SK-N-SH (cell line): ENCODE data around the gene OLFML1. TPM values are rescaled to one million over a fixed set of nuclear protein-coding genes. Genes with fewer than 3 reads are reported as not detected.

ENCODE experiments used
- CTCF ChIA-PET: fragments of 300-600, 350-600 bp; formaldehyde crosslinking; extraction: SDS; loops from one replicate; lab custom pipeline; 2021; lab: Yijun Ruan, JAX
- POLR2A ChIA-PET: fragments of 350-600 bp; sonication (Branson Sonifier 250); formaldehyde crosslinking; extraction: SDS; loops from one replicate; lab custom pipeline; 2020; ENCODE audit warnings: antibody characterized with exemption, inconsistent platforms; lab: Yijun Ruan, JAX
- DNase-seq: peaks from one replicate; pipeline ENCODE4 v3.0.0; 2012
- H2AFZ ChIP-seq: fragments of 200-600 bp; sonication (generic); 2 replicates; pipeline ENCODE4 v1.8.1; 2016; ENCODE audit warnings: antibody characterized with exemption, mild to moderate bottlenecking, low read depth
- H3F3A ChIP-seq: fragments of 200-600 bp; sonication (generic); replicated peaks from 2 replicates; pipeline ENCODE3; 2016; ENCODE audit warnings: antibody characterized with exemption, mild to moderate bottlenecking; ENCODE audit not compliant: insufficient read depth
- H3K27ac ChIP-seq, 2 experiments: fragments of 200-500 bp in 1 of 2; fragments of 200-600 bp in 1 of 2; sonication (Bioruptor generic) in 1 of 2; sonication (generic), shearing (Covaris generic) in 1 of 2; 2 replicates each; pipeline versions ENCODE4 v1.5.1 to v1.6.1; 2014 to 2016; ENCODE audit warnings: low read depth in 2 of 2, inconsistent platforms in 1 of 2, low read length in 1 of 2, mild to moderate bottlenecking in 1 of 2, mixed read lengths in 1 of 2
- H3K27me3 ChIP-seq: fragments of 200-600 bp; sonication (generic), shearing (Covaris generic); 2 replicates; pipeline ENCODE4 v1.6.1; 2016; ENCODE audit warnings: mixed run types; ENCODE audit not compliant: insufficient read depth
- H3K36me3 ChIP-seq, 2 experiments: fragments of 200-500 bp in 1 of 2; fragments of 200-600 bp in 1 of 2; sonication (Bioruptor generic) in 1 of 2; sonication (generic) in 1 of 2; replicated peaks in 1 of 2; 2 replicates each; pipeline versions ENCODE3 to v1.5.1; 2014 to 2016; ENCODE audit warnings: low read length in 1 of 2, mild to moderate bottlenecking in 1 of 2; ENCODE audit not compliant: insufficient read depth in 2 of 2, control insufficient read depth in 1 of 2
- H3K4me1 ChIP-seq, 2 experiments: fragments of 200-500 bp in 1 of 2; fragments of 200-600 bp in 1 of 2; sonication (Bioruptor generic) in 1 of 2; sonication (generic), shearing (Covaris generic) in 1 of 2; 2 replicates each; pipeline versions ENCODE4 v1.5.1 to v1.6.1; 2014 to 2016; ENCODE audit warnings: low read depth in 1 of 2, low read length in 1 of 2, mixed run types in 1 of 2; ENCODE audit not compliant: insufficient read depth in 2 of 2, control insufficient read depth in 1 of 2
- H3K4me2 ChIP-seq: fragments of 200-600 bp; sonication (generic), shearing (Covaris generic); 2 replicates; pipeline ENCODE4 v1.6.1; 2017; ENCODE audit warnings: mixed run types
- H3K4me3 ChIP-seq, 2 experiments: fragments of 200-500 bp in 1 of 2; fragments of 200-600 bp in 1 of 2; sonication (Bioruptor generic) in 1 of 2; sonication (generic), shearing (Covaris generic) in 1 of 2; 2 replicates each; pipeline versions ENCODE4 v1.5.1 to v1.8.1; 2014 to 2016; ENCODE audit warnings: low read depth in 2 of 2, inconsistent platforms in 1 of 2, low read length in 1 of 2, mild to moderate bottlenecking in 1 of 2, mixed read lengths in 1 of 2, moderate library complexity in 1 of 2
- H3K79me2 ChIP-seq: fragments of 200-600 bp; sonication (generic); 2 replicates; pipeline ENCODE4 v1.8.1; 2017; ENCODE audit warnings: mild to moderate bottlenecking; ENCODE audit not compliant: insufficient read depth
- H3K9ac ChIP-seq: fragments of 200-600 bp; sonication (generic); 2 replicates; pipeline ENCODE4 v1.6.1; 2017; ENCODE audit warnings: mixed run types
- H3K9me2 ChIP-seq: fragments of 200-600 bp; sonication (generic); 2 replicates; pipeline ENCODE4 v1.6.1; 2017; ENCODE audit warnings: mixed run types
- H3K9me3 ChIP-seq: fragments of 200-600 bp; sonication (generic); 2 replicates; pipeline ENCODE4 v1.6.1; 2017; ENCODE audit warnings: mixed run types, mild to moderate bottlenecking, moderate library complexity
- H4K20me1 ChIP-seq: fragments of 200-600 bp; sonication (generic); 2 replicates; pipeline ENCODE4 v1.6.1; 2017; ENCODE audit warnings: mild to moderate bottlenecking, mixed run types; ENCODE audit not compliant: insufficient read depth
- ELF1 ChIP-seq: IDR thresholded peaks from 2 replicates; pipeline ENCODE4 v1.4.0; 2012
- EP300 ChIP-seq, 2 experiments: IDR thresholded peaks; 2 replicates each; pipeline versions ENCODE4 v1.4.0 to v1.6.1; 2012; ENCODE audit warnings: borderline replicate concordance in 1 of 2, low read depth in 1 of 2, low read length in 1 of 2
- EZH2phosphoT487 ChIP-seq: fragments of 200-600 bp; sonication (generic); IDR thresholded peaks from 2 replicates; pipeline ENCODE4 v1.6.1; 2017; ENCODE audit warnings: low read depth, mixed run types, mild to moderate bottlenecking, antibody characterized with exemption, moderate library complexity, borderline replicate concordance
- FOXJ3 ChIP-seq: sonication (generic); formaldehyde crosslinking; IDR thresholded peaks from 2 replicates; pipeline ENCODE4 v1.5.1; 2020; ENCODE audit warnings: mild to moderate bottlenecking, missing genetic modification reagents
- GABPA ChIP-seq: IDR thresholded peaks from 2 replicates; pipeline ENCODE4 v1.4.0; 2012; ENCODE audit warnings: low read depth, mild to moderate bottlenecking
- GATA2 ChIP-seq: sonication (generic); formaldehyde crosslinking; IDR thresholded peaks from 2 replicates; pipeline ENCODE4 v1.5.0; 2020; ENCODE audit warnings: mild to moderate bottlenecking, missing genetic modification reagents
- JUND ChIP-seq: IDR thresholded peaks from 2 replicates; pipeline ENCODE4 v1.4.0; 2012
- MEF2A ChIP-seq: IDR thresholded peaks from 2 replicates; pipeline ENCODE4 v1.4.0; 2012; ENCODE audit warnings: low read depth, borderline replicate concordance
- MXI1 ChIP-seq: IDR thresholded peaks from 2 replicates; pipeline ENCODE4 v1.6.1; 2012; ENCODE audit warnings: mild to moderate bottlenecking, low read depth, low read length, improper control_type of control experiment
- NRF1 ChIP-seq: IDR thresholded peaks from 2 replicates; pipeline ENCODE4 v1.6.1; 2012; ENCODE audit warnings: low read depth, mild to moderate bottlenecking, low read length
- RAD21 ChIP-seq: IDR thresholded peaks from 2 replicates; pipeline ENCODE4 v1.6.1; 2012; ENCODE audit warnings: mild to moderate bottlenecking, low read length
- RFX5 ChIP-seq: IDR thresholded peaks from 2 replicates; pipeline ENCODE4 v1.6.1; 2012; ENCODE audit warnings: mild to moderate bottlenecking, improper control_type of control experiment, low read length
- TAF1 ChIP-seq: IDR thresholded peaks from 2 replicates; pipeline ENCODE4 v1.6.1; 2012; ENCODE audit warnings: low read depth, mild to moderate bottlenecking, low read length, moderate library complexity, borderline replicate concordance
- USF1 ChIP-seq: IDR thresholded peaks from 2 replicates; pipeline ENCODE4 v1.4.0; 2012; ENCODE audit warnings: low read depth, borderline replicate concordance
- YY1 ChIP-seq: IDR thresholded peaks from 2 replicates; pipeline ENCODE4 v1.4.0; 2012; ENCODE audit warnings: low read depth, mild to moderate bottlenecking
- WGBS: methylation state at CpG from one replicate; pipeline ENCODE4 v1.1.6; 2017; ENCODE audit warnings: low lambda C conversion rate; 5-methylcytosine and 5-hydroxymethylcytosine counted together
- polyA plus RNA-seq, 3 experiments: library from polyadenylated mRNA; depleted of rRNA; stranded (reverse); fragments of >200 nt; gene quantifications; 2 replicates each; pipeline ENCODE4 v1.2.3, GENCODE V29; 2012
- TF ChIP-seq, protein P1 (sequence below): IDR thresholded peaks from 2 replicates; pipeline ENCODE4 v1.4.0; 2012; ENCODE audit warnings: low read depth, borderline replicate concordance

OLFML1 gene
- polyA plus RNA-seq, 1 of the 3 experiments (the other 2 are of a cell fraction): not detected

DNA sequence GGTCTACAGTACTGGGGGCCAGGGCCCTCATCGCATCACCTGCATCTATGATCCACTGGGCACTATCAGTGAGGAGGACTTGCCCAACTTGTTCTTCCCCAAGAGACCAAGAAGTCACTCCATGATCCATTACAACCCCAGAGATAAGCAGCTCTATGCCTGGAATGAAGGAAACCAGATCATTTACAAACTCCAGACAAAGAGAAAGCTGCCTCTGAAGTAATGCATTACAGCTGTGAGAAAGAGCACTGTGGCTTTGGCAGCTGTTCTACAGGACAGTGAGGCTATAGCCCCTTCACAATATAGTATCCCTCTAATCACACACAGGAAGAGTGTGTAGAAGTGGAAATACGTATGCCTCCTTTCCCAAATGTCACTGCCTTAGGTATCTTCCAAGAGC, 24.7 kb downstream of the OLFML1 start:
- no peaks in the 10 kb centered on the region for H4K20me1 ChIP-seq
- no peaks in the 10 kb centered on the region for H3K9me3 ChIP-seq
- H3K4me2 ChIP-seq: no peak overlapping the region
- WGBS: 24% methylated on average over 2 of the region's 2 CpGs
- H3F3A ChIP-seq: no peaks in the 10 kb centered on the region
- peaks cover 0 to 18% of the 10 kb centered on the region in 2 experiments; a peak in 1 of 4 replicates for H3K4me1 ChIP-seq
- no peaks in the 10 kb centered on the region for H3K9me2 ChIP-seq
- ChIA-PET POLR2A (no interaction called here), CTCF (interaction anchor here (0.6 to 7.0 kb wide), 6 partner anchors 61 to 372 kb away, joined by 3 to 74 read pairs (median 22); no protein-coding TSS in a partner anchor)
- TF ChIP-seq GABPA (no peak), FOXJ3 (CRISPR knock-in tag) (no peak), JUND (no peak), MXI1 (no peak)
- peaks cover 9% of the 10 kb centered on the region for H3K27me3 ChIP-seq
- H3K27ac ChIP-seq: no peak overlapping the region; a peak in 1 of 4 replicates
- no peaks in the 10 kb centered on the region for H3K79me2 ChIP-seq
- DNase-seq: no peak
- H3K36me3 ChIP-seq: no peaks in the 10 kb centered on the region
- H3K4me3 ChIP-seq: no peak overlapping the region
- no peak overlapping the region for H2AFZ ChIP-seq
- H3K9ac ChIP-seq: no peak overlapping the region

DNA sequence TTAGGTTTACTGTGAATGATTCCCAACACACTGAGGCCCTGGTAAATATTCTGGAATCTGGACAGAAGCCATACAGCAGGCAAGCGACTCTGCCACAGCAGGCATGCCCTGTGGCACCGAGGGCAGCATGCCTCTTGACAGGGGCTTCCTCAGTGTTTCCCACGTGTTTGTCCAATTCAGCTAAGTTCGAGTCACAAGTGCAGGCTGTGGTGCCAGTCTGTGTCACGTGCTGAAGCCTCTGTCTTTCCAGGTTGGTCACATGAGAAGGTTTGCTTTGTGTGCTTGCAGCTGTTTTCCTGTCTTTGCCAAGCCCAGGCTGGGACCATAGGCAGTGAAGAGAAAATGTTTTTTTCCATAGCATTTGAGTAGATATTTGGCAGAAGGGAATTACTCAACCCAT, 26.1 kb downstream of the OLFML1 start:
- DNase-seq: no peak
- Histone ChIP-seq H3K27me3 (peaks cover 9% of the 10 kb centered on the region), H3K9ac (no peak overlapping the region)
- TF ChIP-seq MXI1 (peak; percentile 54; the same call in 1 of the 2 replicates), NRF1 (no peak), TAF1 (no peak)
- TF ChIP-seq, all 33 proteins: peak for 1
- Histone ChIP-seq H3K36me3 (no peaks in the 10 kb centered on the region), H3K4me3 (no peak overlapping the region), H3K4me1 (peaks cover 0 to 18% of the 10 kb centered on the region in 2 experiments; a peak in 1 of 4 replicates), H3K79me2 (no peaks in the 10 kb centered on the region), H3K9me3 (no peaks in the 10 kb centered on the region), H3K27ac (no peak overlapping the region), H3K9me2 (no peaks in the 10 kb centered on the region), H4K20me1 (no peaks in the 10 kb centered on the region), H3F3A (no peaks in the 10 kb centered on the region), H3K4me2 (no peak overlapping the region), H2AFZ (no peak overlapping the region; the same call in 1 of the 2 replicates)
- ChIA-PET POLR2A (interaction anchor here (0.6 kb wide), 1 partner anchor 356 kb away, joined by 3 read pairs; no protein-coding TSS in a partner anchor), CTCF (interaction anchor here (0.6 to 7.0 kb wide), 9 partner anchors 10 to 774 kb away, joined by 3 to 74 read pairs (median 9); no protein-coding TSS in a partner anchor)
- 6% methylated on average over 4 of the region's 5 CpGs for WGBS

DNA sequence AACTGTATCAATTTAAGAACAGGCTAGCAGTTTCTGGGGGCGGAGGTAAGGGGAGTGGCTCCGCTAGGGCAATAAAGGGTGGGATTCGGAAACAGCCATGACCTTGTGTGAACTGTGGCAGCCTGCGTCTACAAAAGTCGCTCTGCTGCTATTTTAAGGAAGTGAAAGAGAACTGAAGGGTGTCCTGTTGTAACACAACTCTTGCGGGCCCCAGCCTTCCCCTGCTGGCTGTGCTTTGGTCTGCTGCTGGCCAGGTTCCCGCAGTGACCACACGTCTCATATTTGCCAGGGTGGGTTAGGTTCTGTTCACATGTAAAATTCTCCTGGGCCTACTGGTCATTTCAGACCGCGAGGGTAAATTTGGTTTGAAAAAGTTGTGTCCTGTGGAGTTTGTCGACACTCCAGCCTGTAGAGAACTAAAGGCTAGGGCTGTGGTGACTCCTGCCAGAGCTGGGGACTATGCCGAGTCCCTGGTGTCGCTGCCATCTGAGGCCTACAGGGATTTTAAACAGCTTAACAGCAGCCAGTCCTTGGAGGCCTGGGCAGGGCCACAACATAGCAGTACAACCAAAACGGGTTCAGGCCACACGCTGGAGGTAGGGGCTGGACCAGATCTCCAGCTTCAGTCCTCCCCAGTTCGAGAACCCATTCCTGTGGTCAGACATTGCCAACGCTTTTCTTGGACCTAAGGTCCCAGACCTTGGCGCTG, 27.4 kb downstream of the OLFML1 start:
- Histone ChIP-seq H3K9ac (no peak overlapping the region), H3K27ac (no peak overlapping the region; a peak in 1 of 4 replicates), H3K4me3 (peak overlapping the region; percentile 63 to 76), H3K36me3 (no peaks in the 10 kb centered on the region), H4K20me1 (no peaks in the 10 kb centered on the region), H3K4me2 (peak overlapping the region; percentile 93), H3K79me2 (no peaks in the 10 kb centered on the region), H2AFZ (peak overlapping the region; percentile 98; the same call in 1 of the 2 replicates), H3K27me3 (peaks cover 9% of the 10 kb centered on the region), H3K9me3 (no peaks in the 10 kb centered on the region), H3K4me1 (peaks cover 0 to 18% of the 10 kb centered on the region in 2 experiments; a peak in 1 of 4 replicates), H3K9me2 (no peaks in the 10 kb centered on the region), H3F3A (no peaks in the 10 kb centered on the region)
- ChIA-PET CTCF (interaction anchor here (0.6 to 7.0 kb wide), 29 partner anchors 9 to 474 kb away, joined by 3 to 74 read pairs (median 5); partner anchors contain the start of gene EIF3F), POLR2A (no interaction called here)
- no peak for DNase-seq
- WGBS: 71% methylated on average over 16 of the region's 18 CpGs
- TF ChIP-seq GATA2 (CRISPR knock-in tag): no peak
- TF ChIP-seq MEF2A: no peak
- TF ChIP-seq EZH2phosphoT487: no peak
- TF ChIP-seq EP300 (IDR thresholded peaks at IDR 0.05; ENCODE audit: borderline replicate concordance in 1 of 2, low read depth in 1 of 2, low read length in 1 of 2): no peak
- TF ChIP-seq YY1: no peak
- no peak for TF ChIP-seq RFX5
- TF ChIP-seq RAD21: no peak
- TF ChIP-seq USF1: no peak
- TF ChIP-seq, protein P1, sequence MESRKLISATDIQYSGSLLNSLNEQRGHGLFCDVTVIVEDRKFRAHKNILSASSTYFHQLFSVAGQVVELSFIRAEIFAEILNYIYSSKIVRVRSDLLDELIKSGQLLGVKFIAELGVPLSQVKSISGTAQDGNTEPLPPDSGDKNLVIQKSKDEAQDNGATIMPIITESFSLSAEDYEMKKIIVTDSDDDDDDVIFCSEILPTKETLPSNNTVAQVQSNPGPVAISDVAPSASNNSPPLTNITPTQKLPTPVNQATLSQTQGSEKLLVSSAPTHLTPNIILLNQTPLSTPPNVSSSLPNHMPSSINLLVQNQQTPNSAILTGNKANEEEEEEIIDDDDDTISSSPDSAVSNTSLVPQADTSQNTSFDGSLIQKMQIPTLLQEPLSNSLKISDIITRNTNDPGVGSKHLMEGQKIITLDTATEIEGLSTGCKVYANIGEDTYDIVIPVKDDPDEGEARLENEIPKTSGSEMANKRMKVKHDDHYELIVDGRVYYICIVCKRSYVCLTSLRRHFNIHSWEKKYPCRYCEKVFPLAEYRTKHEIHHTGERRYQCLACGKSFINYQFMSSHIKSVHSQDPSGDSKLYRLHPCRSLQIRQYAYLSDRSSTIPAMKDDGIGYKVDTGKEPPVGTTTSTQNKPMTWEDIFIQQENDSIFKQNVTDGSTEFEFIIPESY: no peak
- TF ChIP-seq ELF1: no peak
